GM19035 (cell line): Measurements from ENCODE around the gene RAB4A.

ENCODE experiments used
- ATAC-seq: cut with Tn5 transposase; IDR thresholded peaks from one replicate; pipeline ENCODE4 v1.9.1; 2021; ENCODE audit not compliant: unreplicated experiment

The RAB4A gene, protein sequence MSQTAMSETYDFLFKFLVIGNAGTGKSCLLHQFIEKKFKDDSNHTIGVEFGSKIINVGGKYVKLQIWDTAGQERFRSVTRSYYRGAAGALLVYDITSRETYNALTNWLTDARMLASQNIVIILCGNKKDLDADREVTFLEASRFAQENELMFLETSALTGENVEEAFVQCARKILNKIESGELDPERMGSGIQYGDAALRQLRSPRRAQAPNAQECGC

DNA sequence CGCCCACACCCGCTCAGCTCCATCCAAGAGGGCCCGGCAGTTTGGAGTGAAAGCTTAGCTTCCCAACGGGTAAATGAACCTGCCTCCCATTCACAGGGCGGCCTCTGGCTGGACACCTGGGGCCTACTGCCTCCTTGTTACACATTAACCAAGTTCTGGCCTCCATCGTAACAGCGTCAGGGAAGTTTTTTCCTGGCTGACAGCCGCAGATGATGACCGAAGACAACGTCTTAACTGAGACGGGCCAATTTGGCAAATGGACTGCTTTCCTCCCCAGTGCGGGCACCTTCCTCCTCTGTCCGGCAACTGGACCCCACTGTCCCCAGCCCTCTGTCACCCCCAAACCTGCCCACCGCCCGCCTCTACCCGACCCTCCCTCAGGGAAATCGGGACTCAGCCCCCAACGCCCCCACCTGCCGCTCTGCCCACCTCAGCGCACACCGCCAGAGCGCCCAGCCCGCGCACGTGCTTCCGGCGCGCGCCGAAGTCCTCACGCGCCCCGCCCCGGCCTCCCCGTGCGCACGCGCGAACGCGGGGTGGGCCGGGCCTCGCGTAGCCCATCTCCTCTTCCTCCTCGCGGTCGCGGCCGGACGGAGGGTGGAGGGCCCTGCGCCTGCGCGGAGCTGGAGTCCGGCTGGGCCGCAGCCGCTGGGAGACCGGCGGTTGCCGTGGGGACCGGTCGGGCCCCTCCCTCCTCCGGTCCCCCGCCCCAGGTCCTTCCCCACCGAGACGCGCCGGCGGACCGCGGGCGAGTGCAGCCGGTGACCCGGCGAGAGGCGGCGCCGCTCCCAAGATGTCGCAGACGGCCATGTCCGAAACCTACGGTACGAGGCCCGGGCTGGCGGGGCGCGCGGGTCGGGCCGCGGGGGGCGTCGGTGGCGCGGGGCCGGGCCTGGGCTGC is at the start of gene RAB4A:
TSS of gene RAB4A (plus strand) at position 565 of the 901 bp plus-strand sequence. CDS start at position 794, 229 bp downstream.
- peak; percentile 91 for ATAC-seq

GRCh38 chr1:229222081-229222480 is 48.8 kb upstream of the RAB4A start:
- ATAC-seq, result no peak

GRCh38 chr1:229223498-229223897 is 47.4 kb upstream of the RAB4A start:
- ATAC-seq, result no peak

DNA sequence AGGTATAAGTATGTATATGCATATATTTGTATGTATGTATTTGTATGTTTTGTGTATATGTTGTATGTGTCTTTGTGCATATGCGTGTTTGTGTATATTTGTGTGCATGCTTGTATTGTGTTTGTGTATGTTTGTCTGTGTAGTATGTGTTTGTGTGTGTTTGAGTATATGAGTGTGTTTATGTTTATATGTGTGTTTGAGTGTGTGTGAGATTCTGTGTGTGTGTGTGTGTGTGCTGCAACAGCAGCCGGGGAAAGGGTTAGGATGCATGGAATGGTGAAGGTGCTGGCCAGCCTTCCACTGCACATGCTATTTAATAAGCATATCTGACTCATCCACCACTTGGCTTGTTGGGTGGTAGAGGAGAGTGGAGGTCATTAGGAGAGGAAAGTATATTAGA is 46.6 kb upstream of the RAB4A start:
- no peak for ATAC-seq

DNA sequence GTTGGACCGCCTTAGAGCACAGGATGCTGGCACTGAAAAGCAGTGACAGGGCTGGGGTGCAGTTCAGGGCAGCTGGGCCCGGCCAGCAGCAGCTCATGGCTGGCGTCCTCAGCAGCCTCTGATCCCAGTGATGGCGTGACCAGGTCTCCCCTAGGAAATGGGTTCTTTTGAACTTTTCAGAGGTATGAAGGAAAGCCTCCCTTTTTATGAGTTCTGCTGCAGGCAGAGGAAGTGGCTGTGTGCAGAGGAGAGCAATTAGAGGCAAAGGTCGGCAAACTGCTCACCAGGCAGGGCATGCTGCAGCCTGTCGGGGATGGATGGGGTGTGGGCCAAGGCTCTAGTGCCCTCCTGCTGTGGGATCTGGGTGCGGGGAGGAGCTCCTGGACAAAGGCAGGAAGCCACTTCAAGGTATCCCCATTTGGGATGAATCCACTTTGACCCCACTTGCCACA is 45.6 kb upstream of the RAB4A start:
- ATAC-seq, result no peak

DNA sequence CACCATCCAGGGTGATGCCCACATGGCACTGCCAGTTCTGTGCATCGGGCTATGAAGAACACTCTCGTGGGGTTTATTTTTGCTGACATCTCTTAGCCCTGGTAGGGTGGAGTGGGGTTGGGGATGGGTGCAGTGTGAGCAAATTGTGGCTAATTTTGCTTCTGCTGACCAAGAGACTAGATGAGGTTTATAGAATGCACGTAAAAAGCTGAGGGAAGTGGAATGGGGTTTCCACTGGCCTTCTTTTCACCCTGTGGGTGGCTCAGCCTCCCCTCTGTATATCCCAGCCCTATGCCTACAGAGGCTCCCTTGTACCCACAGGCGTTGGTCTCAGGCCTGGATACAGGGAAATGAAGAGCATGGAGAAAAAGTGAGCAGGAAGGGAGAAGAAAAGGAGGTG is 44.1 kb upstream of the RAB4A start:
- ATAC-seq, result no peak

- ATAC-seq, result no peak
Observed at GRCh38 chr1:229227298-229227919, 43.5 kb upstream of the RAB4A start.

GRCh38 chr1:229228522-229228921 is 42.4 kb upstream of the RAB4A start:
- ATAC-seq, result no peak

DNA sequence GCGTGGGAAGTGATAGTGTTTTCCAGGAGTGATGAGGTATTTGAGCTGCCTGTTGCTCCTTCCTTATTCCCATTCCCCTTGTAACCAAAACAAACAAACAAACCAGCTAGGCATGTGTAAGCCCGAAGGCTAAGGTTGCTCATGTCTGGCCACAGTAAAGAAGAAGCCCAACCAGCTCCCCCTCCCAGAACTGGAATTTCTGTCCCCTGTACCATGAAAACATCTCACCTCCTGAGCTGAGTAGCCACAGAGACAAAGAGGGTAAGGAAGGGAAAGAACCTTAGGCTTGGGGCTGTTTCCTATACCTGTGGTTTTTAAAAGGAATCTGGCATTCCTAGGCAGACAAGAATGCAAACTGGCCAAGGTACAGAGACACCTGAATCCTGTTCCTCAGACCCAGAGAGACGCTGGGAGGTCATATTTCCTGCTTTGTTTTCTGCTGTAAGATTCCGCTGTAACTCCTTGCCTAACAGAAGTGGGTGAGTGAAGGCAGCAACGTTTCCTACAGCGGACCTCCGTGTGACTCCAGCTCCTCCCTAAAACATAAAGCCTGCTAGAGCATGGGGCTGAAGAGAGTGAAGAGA is 41.7 kb upstream of the RAB4A start:
- no peak for ATAC-seq

DNA sequence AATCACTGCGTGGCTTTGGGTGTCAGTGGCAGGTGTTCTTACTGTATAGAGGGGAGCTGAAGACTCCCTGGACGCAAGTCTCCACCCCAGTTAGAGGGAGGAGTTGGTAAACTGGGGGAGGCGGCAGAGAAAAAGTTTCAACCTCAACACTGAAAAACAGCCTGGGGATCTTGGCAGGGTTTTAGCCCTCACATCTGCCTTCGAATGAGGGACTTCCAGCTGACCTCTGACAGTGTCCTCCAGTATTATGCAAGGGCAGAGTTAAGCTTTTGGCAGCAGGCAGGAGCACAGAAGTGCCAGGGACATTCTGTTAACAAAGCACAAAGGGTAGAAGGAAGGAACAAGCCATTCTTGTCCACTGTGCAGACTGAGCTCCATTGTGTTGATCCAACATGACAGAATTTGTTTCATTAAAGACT is 41.2 kb upstream of the RAB4A start:
- no peak for ATAC-seq

GRCh38 chr1:229230140-229230892 is 40.6 kb upstream of the RAB4A start:
- ATAC-seq, result peak; percentile 53

DNA sequence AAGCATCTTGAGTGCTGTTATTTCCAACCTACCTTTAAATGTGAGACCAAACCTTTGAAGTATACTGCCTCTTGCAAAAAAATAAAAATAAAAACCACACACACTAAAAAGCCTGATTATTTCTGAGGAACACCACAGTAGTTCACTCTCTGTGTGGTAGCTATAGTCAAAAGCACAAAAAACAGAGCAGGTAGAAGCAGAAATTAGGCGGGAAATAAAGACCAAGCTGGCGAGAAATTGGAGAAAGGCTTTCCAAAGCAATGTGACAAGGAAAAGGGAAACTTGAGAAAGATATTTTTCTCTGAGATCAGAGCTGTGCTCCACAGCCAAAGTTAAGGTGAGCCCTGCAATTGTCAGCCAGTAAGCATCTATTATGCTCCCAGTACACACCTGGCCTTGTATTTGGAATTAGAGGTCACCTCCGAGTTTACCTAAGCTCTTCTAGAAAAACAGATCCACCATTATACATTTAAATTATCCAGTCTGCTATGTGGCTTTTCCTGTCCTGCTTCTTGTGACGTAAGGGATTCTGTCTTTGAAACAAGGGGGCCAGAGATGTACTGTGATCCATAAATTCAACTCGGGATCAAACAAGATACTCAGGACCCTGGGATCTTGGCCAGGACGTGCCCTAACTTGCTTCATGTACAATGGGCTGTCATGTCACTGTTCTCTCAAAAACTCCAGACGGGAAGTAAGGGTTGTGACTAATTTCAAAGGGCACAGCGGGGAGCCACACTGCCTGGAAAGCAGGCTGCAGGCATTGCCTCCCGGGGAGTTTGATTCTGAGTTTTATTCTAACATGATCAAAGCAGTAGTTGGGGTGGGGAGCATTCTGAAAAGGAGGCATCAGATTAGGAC is 39.8 kb upstream of the RAB4A start:
- no peak for ATAC-seq

GRCh38 chr1:229231754-229232119 is 39.2 kb upstream of the RAB4A start:
- no peak for ATAC-seq

DNA sequence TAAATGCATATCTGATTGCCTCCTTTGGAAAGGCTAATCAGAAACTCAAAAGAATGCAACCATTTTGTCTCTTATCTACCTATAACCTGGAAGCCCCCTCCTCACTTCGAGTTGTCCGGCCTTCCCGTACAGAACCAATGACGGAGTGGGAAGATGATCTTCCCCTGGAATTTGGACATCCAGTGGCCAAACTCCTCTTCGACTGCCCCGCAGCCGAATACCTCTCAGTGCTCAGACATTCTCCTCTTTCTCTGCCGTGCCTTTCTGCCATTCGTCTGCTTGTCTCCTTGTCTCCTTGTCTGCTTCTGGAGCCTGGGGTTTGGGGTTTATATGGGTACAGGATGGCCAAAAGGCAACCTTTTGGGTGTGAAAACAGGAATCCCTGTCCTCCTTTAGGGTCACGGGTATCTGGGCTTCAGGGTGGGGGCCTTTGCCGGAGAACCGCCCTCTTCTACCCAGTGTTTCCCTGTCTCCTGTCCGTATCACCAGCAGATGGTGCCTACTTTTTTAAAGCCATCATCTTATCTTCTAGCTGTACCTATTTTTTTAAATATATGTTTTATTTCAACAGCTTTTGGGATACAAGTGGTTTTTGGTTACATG is 35.9 kb upstream of the RAB4A start:
- ATAC-seq, result no peak

DNA sequence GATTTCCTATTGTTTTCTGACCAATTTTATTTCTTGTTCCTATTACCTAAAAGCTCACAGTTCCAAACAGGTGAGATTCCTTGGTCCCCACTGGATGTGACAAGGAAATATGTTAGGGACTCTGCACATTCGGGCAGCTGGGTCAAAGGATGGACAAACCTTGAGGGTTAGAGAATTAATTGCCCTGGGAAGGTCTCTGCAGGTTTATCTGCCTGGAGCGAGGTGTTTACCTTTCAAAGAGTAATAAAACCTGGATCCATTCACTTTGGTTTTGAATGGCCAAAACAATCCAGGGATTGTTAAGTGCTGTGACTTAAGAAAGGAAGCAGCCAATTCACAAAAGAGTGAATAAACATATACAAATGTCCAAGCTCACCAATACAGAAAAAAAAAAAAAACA is 33.6 kb upstream of the RAB4A start:
- no peak for ATAC-seq

DNA sequence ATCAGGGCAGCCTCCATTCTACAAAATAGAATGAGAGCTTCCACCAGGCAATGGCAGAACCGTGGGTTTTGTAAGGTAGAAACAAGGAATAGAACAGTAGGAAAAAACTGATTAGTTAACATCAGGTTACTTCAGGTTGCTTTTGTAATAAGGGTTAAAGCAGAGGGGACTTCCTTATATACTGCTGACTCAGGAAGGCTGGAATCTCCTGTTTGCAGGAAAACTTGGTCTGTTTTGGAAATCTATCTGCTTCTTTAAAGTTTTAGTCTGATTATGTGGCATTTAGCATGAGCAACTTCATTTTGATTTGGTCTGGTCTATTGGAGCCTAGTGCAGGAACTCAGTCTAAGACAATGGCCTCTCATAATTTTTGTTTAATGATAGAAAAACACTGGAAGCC is 32.7 kb upstream of the RAB4A start:
- no peak for ATAC-seq

DNA sequence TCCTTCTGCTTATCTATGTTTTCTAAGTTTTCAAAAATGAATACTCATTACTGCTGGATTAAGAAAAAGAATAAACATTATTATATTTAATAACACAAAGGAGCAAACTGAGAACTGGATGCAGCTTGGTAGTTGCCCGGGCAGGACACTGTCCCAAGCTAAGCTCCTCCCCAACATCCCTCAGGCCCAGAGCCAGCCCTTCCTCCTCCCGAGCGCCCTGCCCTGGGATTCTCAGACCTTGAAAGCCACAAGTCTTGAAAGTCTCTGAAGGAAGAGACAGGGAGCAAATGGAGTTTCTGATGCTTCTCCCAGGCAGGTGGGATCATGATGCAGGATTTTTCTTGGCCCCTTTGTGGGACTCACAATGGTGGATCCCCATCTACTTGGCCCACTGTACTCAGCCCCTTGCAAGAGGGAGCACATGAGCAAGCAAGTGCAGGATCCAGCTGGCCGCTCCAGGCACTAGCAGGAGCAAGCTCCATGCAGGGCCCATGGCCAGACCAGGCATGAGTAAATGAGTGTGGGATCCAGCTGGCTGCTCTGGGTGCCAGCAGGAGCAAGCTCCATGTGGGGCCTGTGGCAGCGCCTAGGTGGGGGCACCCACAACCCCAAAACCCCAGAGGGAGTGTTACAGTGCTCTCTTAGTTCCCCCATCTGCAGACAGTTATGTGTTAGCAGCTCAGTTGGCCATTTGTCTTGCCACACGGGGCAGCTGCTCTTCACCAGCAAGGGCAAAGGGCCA is 32.1 kb upstream of the RAB4A start:
- no peak for ATAC-seq

DNA sequence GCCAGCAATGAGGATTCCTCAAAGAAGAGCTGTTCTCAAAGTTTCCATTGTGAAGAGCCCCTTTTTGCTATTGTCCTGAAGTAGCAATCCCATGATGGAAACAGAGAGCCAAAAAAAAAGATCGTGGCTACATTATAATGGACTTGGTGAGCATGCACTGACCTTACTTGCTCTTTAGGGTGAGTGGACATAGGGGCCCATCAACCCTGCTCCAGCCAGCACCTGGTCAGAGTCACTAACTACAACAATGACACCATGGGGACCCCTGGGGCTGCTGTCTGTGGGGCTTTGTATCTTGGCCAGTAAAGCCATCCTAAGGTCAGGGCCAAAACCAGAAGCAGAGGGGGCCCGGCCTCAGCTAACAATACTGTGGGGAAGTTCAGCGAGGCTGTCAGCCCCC is 30.4 kb upstream of the RAB4A start:
- no peak for ATAC-seq

GRCh38 chr1:229241390-229241789 is 29.5 kb upstream of the RAB4A start:
- no peak for ATAC-seq
